Measurements from ENCODE around the gene MPP4. TPM values are rescaled to one million over a fixed set of nuclear protein-coding genes. Genes with fewer than 3 reads are reported as not detected.
A peak's percentile ranks its signal among the peaks of the same experiment; 100 is the strongest.

MPP4 gene
- total RNA-seq, 1 experiment from 2014 or later = 0.77 TPM

GRCh38 chr2:201680743-201681142 lies 17.7 kb downstream of the MPP4 start:
- CTCF ChIA-PET = no interaction called here
- no peak overlapping the region for H3K4me2 ChIP-seq (ENCODE audit: low read length)
- DNase-seq (peak; percentile 54), ATAC-seq (peak; percentile 64; the same call in 1 of the 2 replicates)
- TF ChIP-seq EZH2 (IDR thresholded peaks at IDR 0.05; ENCODE audit: low read length, unreplicated experiment) = no peak
- no peak for TF ChIP-seq EZH2phosphoT487 (IDR thresholded peaks at IDR 0.05; ENCODE audit: borderline replicate concordance, low read length)
- peak; percentile 78 for TF ChIP-seq CTCF (conservative IDR thresholded peaks at IDR 0.05; ENCODE audit: low read depth, low read length)
- H3K9me3 ChIP-seq (ENCODE audit: low read length) = no peaks in the 10 kb centered on the region
- intact Hi-C loops (cut with micrococcal nuclease) = no loop called here
- no peaks in the 10 kb centered on the region for H3F3A ChIP-seq (ENCODE audit: low read length, unreplicated experiment)
- POLR2A ChIA-PET (ENCODE audit: unreplicated experiment) = no interaction called here
- H3K27ac ChIP-seq (ENCODE audit: low read length) = no peak overlapping the region
- no peaks in the 10 kb centered on the region for H3K79me2 ChIP-seq (ENCODE audit: low read length)
- H2AFZ ChIP-seq (ENCODE audit: low read length) = no peak overlapping the region
- no peaks in the 10 kb centered on the region for H4K20me1 ChIP-seq (ENCODE audit: low read length)
- H3K4me1 ChIP-seq (ENCODE audit: insufficient read depth, low read length) = no peaks in the 10 kb centered on the region
- no peaks in the 10 kb centered on the region for H3K9me2 ChIP-seq (replicated peaks; ENCODE audit: low read length)
- no peak overlapping the region for H3K4me3 ChIP-seq (ENCODE audit: low read length)
- no TSS peak for BruUV-seq (replicated peaks)
- H3K9ac ChIP-seq (ENCODE audit: low read length) = no peak overlapping the region
- H3K27me3 ChIP-seq (ENCODE audit: low read length) = no peaks in the 10 kb centered on the region
- no peaks in the 10 kb centered on the region for H3K36me3 ChIP-seq (ENCODE audit: low read depth, low read length)

GRCh38 chr2:201678401-201678800 lies 20.0 kb downstream of the MPP4 start:
- BruUV-seq (replicated peaks) = no TSS peak
- no peaks in the 10 kb centered on the region for H3K27me3 ChIP-seq (ENCODE audit: low read length)
- no peak overlapping the region for H3K27ac ChIP-seq (ENCODE audit: low read length)
- no peak for ATAC-seq
- H3K9me2 ChIP-seq (replicated peaks; ENCODE audit: low read length) = no peaks in the 10 kb centered on the region
- TF ChIP-seq EZH2phosphoT487 (IDR thresholded peaks at IDR 0.05; ENCODE audit: borderline replicate concordance, low read length) (no peak), EZH2 (IDR thresholded peaks at IDR 0.05; ENCODE audit: low read length, unreplicated experiment) (no peak)
- ChIA-PET CTCF (no interaction called here), POLR2A (ENCODE audit: unreplicated experiment) (no interaction called here)
- H3K79me2 ChIP-seq (ENCODE audit: low read length) = no peaks in the 10 kb centered on the region
- no peaks in the 10 kb centered on the region for H3K9me3 ChIP-seq (ENCODE audit: low read length)
- no peaks in the 10 kb centered on the region for H3K36me3 ChIP-seq (ENCODE audit: low read depth, low read length)
- no peaks in the 10 kb centered on the region for H3K4me1 ChIP-seq (ENCODE audit: insufficient read depth, low read length)
- H3K4me3 ChIP-seq (ENCODE audit: low read length) = no peak overlapping the region
- no peaks in the 10 kb centered on the region for H4K20me1 ChIP-seq (ENCODE audit: low read length)
- H3K9ac ChIP-seq (ENCODE audit: low read length) = no peak overlapping the region
- no peak overlapping the region for H3K4me2 ChIP-seq (ENCODE audit: low read length)
- no peak overlapping the region for H2AFZ ChIP-seq (ENCODE audit: low read length)
- intact Hi-C loops (cut with micrococcal nuclease) = no loop called here
- no peak for DNase-seq
- H3F3A ChIP-seq (ENCODE audit: low read length, unreplicated experiment) = no peaks in the 10 kb centered on the region

GRCh38 chr2:201675454-201675853 lies 23.0 kb downstream of the MPP4 start:
- DNase-seq (no peak), ATAC-seq (no peak)
- Histone ChIP-seq H3K9me3 (ENCODE audit: low read length) (no peaks in the 10 kb centered on the region), H3K27ac (ENCODE audit: low read length) (no peak overlapping the region), H3K9ac (ENCODE audit: low read length) (no peak overlapping the region), H3K4me2 (ENCODE audit: low read length) (no peak overlapping the region), H3K79me2 (ENCODE audit: low read length) (no peaks in the 10 kb centered on the region), H2AFZ (ENCODE audit: low read length) (no peak overlapping the region), H3K4me3 (ENCODE audit: low read length) (no peak overlapping the region), H3F3A (ENCODE audit: low read length, unreplicated experiment) (no peaks in the 10 kb centered on the region), H3K36me3 (ENCODE audit: low read depth, low read length) (no peaks in the 10 kb centered on the region), H3K9me2 (replicated peaks; ENCODE audit: low read length) (no peaks in the 10 kb centered on the region), H4K20me1 (ENCODE audit: low read length) (no peaks in the 10 kb centered on the region), H3K27me3 (ENCODE audit: low read length) (no peaks in the 10 kb centered on the region), H3K4me1 (ENCODE audit: insufficient read depth, low read length) (no peaks in the 10 kb centered on the region)
- BruUV-seq (replicated peaks) = no TSS peak
- TF ChIP-seq EZH2 (IDR thresholded peaks at IDR 0.05; ENCODE audit: low read length, unreplicated experiment) (no peak), EZH2phosphoT487 (IDR thresholded peaks at IDR 0.05; ENCODE audit: borderline replicate concordance, low read length) (no peak), CTCF (conservative IDR thresholded peaks at IDR 0.05; ENCODE audit: low read depth, low read length) (no peak)
- POLR2A ChIA-PET (ENCODE audit: unreplicated experiment) = no interaction called here
- intact Hi-C loops (cut with micrococcal nuclease) = no loop called here
- CTCF ChIA-PET = no interaction called here

All from PC-3 (cell line).